Measurements from ENCODE around the gene VWA1.
"Not testable (repeated sequence)": the region's sequence is repeated elsewhere in the genome, so short reads cannot be mapped to it uniquely, and the experiment has no call there.

VWA1 gene

GRCh38 chr1:1425753-1426495, 9.6 kb upstream of the VWA1 start:
- DNase-seq, result no peak

- no peak for DNase-seq
Observed at GRCh38 chr1:1426496-1427105, 8.9 kb upstream of the VWA1 start.

GRCh38 chr1:1427106-1427819, 8.2 kb upstream of the VWA1 start:
- DNase-seq, result no peak

DNA sequence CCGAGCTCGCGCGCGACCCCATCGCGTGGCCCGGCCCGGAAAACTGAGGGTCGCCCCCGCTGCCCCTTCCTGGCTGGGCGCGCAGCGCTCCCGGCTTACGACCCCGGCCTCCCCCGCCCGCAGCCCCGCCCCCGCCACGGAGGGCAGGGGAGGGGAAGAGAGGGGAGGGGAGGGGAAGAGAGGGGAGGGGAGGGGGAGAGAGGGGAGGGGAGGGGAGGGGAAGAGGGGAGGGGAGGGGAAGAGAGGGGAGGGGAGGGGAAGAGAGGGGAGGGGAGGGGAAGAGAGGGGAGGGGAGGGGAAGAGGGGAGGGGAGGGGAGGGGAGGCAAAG, 7.7 kb upstream of the VWA1 start:
- DNase-seq, result no peak

DNA sequence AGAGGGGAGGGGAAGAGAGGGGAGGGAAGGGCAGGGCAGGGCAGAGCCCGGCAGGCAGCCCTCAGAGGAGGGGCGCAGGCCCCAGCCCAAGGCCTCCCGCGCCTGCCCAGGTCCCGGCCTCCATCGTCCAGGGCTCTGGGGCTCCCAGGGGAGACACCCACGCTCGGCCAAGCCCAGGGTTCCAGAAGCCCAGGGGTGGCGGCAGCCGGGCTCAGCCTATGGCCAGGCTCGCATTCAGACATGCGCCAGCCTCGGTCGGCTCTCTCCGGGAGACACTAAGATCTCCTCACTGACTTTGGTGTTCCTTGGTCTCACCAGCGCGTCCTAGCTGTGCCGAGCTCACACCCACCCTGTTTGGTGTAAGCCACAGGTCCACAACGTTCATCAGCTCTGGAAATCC, 7.3 kb upstream of the VWA1 start:
- no peak for DNase-seq

DNA sequence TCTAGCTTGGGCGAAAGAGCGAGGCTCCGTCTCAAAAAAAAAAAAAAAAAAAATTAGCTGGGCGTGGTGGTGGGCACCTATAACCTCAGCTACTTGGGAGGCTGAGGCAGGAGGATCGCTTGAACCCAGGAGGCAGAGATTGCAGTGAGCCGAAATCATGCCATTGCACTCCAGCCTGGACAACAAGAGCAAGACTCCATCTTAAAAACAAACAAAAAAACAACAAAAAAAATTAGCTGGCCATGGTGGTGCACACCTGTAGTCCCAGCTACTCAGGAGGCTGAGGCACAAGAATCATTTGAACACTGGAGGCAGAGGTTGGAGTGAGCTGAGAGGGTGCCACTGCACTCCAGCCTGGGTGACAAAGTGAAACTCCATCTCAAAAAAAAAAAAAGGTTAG, 6.5 kb upstream of the VWA1 start:
- not testable (repeated sequence) for DNase-seq

GRCh38 chr1:1429671-1430073, 5.8 kb upstream of the VWA1 start:
- no peak for DNase-seq

- DNase-seq, result no peak
Observed at GRCh38 chr1:1430114-1430982, 5.1 kb upstream of the VWA1 start.

DNA sequence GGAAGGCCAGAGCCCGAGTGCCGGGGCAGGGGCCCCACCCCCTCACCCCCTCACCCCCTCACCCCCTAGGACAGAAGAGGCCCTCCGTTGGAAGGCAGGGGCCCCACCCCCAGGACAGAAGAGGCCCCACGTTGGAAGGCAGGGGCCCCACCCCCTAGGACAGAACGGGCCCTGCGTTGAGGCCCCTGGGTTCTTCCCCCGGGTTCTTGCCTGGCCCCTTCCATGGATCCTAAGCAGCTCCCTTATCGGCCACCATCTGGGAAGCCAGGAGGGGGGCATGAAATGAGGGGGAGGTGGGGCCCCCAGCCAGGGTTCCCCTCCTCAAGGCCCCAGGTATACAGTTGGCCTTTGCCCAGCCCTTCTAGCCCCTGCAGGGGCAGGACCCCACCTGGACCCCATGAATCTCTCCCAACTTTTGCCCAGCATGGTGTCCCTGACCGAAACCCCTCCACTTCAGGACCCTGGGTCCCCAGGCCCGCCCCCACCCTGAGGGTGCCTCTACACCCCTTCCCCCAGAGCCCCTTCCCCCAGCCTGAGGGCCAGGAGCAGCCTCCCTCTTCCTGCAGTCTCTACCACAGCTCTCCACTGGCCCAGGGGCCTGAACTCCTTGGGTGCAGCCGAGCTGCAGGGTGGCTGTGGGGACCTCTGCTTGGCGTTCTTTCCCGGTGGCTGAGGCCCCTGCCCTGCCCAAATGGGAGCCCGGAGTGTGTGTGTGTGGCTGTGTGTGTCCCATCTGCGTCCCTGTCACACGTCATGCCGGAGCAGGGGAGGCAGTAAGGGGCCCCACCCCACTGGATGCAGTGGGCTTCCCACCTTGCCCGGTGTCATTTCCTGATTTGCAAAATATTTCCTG, 4.3 kb upstream of the VWA1 start:
- DNase-seq, result no peak

DNA sequence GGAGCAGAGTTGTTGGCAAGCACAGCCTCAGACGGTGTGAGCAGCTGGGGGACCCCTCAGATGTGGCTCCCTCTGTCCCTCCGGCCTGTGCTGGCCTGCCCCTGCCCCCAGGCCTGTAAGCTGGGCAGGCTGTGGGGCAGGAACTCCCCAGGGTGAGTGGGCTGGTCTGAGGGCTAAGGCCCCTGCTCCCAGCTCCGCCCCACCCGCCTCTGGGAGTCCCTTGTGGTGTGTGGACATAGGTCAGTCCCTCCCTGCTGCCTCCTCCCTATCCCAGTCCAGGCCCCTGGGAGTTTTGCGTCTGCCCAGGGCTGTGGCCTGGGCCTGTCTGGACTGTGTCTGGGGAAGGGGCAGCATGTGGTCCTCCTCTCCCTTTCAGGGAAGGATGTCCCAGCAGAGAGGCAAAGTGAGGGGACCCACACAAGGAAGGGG, 3.6 kb upstream of the VWA1 start:
- DNase-seq, result no peak

GRCh38 chr1:1432274-1432950, 3.1 kb upstream of the VWA1 start:
- DNase-seq, result no peak

GRCh38 chr1:1432951-1433803, 2.3 kb upstream of the VWA1 start:
- no peak for DNase-seq

GRCh38 chr1:1433804-1434130, 1.7 kb upstream of the VWA1 start:
- DNase-seq, result no peak

DNA sequence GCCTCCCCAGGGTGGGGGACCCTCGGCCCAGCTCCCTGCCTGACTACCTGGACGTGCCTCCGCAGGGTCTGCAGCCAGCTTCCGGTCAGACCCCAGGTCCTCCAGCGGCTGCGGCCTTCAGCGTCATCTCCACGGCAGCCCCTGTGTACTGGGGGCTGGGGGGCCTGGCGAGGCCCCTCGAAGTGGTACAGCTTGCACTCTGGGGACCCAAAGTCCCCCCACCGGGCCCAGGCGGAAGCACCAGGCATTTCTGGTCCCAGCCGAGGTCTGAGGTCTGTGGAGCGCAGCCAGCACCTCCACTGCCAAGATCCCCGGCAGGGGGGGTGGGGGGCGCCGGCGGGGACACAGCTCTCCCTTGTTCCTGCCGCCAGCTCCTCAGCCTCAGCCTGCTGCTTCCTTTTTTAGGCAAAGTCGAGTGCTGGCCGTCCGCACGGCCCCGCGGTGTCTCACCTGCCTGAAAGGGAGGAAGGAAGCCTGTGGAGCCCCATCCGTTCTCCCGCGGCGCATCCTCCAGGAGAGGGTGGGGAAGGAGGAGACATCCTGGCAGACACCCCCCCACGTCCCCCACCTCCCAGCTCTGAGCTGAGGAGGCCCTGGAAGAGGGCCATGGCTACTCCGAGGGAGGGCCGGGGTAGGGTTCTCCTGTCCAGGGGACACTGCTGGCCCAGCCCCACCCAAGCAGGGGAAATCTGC, 1.2 kb upstream of the VWA1 start:
- DNase-seq, result no peak

DNA sequence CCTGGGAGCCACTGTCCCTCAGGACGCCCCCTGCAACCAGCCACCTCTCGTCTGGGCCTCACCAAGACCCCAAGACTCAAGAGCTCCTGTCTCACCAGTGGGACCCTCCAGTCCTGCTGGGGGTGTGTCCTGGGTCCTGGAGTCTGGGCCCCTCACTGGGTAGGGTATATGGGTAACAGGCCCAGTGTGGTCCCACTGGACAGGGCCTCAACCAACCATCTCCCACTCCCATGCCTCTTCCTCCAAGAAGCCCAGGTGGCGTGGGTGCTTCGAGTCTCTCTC, 725 bp upstream of the VWA1 start:
- DNase-seq, result no peak

- no peak for DNase-seq
Observed at GRCh38 chr1:1435911-1436629, 580 bp downstream of the VWA1 start.

DNA sequence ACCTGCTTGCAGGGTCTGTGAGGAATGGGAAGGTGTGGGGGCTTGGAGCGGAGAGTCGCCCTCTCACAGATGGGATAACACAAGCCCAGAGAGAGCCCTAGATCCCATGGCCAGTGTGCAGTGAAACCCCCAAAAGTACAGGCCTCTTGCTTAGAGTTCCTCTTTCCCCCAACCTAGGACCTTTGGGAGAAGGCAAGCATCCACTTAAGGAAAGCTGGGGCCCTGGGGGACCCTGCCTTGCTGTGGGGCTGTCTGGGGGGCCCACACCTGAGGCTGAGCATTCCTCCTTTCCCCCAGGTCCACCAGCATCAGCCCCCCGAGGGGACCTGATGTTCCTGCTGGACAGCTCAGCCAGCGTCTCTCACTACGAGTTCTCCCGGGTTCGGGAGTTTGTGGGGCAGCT, 1.1 kb downstream of the VWA1 start:
- no peak for DNase-seq

DNA sequence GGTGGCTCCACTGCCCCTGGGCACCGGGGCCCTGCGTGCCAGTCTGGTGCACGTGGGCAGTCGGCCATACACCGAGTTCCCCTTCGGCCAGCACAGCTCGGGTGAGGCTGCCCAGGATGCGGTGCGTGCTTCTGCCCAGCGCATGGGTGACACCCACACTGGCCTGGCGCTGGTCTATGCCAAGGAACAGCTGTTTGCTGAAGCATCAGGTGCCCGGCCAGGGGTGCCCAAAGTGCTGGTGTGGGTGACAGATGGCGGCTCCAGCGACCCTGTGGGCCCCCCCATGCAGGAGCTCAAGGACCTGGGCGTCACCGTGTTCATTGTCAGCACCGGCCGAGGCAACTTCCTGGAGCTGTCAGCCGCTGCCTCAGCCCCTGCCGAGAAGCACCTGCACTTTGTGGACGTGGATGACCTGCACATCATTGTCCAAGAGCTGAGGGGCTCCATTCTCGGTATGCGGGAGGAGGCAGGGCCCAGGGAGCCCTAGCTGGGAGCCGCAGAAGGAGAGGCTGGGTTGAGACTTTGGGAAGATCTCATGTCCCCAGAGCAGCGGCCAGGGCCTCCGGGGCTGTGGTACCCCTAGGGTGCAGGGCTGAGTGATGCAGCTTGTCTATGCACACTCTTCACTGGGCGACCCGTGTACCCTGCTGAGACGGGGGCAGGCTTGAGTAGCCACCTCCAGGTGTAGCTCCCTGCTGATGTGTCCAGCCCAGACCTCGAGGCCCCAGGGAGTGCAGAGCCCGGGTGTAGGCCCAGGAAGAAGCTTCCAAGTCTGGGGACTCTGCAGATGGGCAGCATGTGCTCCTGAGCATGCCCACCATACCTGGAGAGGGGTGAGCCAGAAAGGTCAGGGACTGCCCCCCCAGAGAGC, 1.8 kb downstream of the VWA1 start:
- DNase-seq, result no peak

GRCh38 chr1:1437904-1438376, 2.5 kb downstream of the VWA1 start:
- DNase-seq, result no peak
